Transverse colon (tissue), 4 donors: ENCODE data around the gene LIPI. TPM values are rescaled to one million over a fixed set of nuclear protein-coding genes. Genes with fewer than 3 reads are reported as not detected.
"Not testable (repeated sequence)": the region's sequence is repeated elsewhere in the genome, so short reads cannot be mapped to it uniquely, and the experiment has no call there.

Source experiments
- DNase-seq: peaks from one replicate; pipeline ENCODE4 v3.0.0-alpha.2; 2019
- H3K27ac ChIP-seq, 4 donors: fragments of 200-600 bp; sonication (generic); 2 replicates each; pipeline ENCODE4 v1.5.1; 2016 to 2018; ENCODE audit warnings: inconsistent platforms in 4 of 4
- H3K27me3 ChIP-seq: fragments of 200-600 bp; sonication (generic); 2 replicates; pipeline ENCODE4 v1.5.1; 2017; ENCODE audit warnings: inconsistent platforms
- H3K36me3 ChIP-seq, 4 donors: fragments of 200-600 bp; sonication (generic); 2 replicates each; pipeline ENCODE4 v1.5.1; 2017 to 2019; ENCODE audit warnings: inconsistent platforms in 4 of 4
- H3K4me1 ChIP-seq, 4 donors: fragments of 200-600 bp; sonication (generic); 2 replicates each; pipeline ENCODE4 v1.5.1; 2017 to 2020; ENCODE audit warnings: inconsistent platforms in 4 of 4
- H3K4me3 ChIP-seq, 4 donors: fragments of 200-600 bp; sonication (generic); 1 replicate in 1 of 4; 2 replicates in 3 of 4; pipeline versions ENCODE4 v1.5.1 to v1.6.1; 2017 to 2019; ENCODE audit warnings: inconsistent platforms in 4 of 4
- H3K9me3 ChIP-seq, 2 donors: fragments of 200-600 bp; sonication (generic); 2 replicates each; pipeline ENCODE4 v1.5.1; 2017 to 2019; ENCODE audit warnings: inconsistent platforms in 2 of 2
- CTCF ChIP-seq, 5 experiments: fragments of 200-600 bp in 3 of 5; fragments of 450-650 bp in 2 of 5; sonication (generic) in 3 of 5; IDR thresholded peaks; 1 replicate in 2 of 5; 2 replicates in 3 of 5; pipeline ENCODE4 v1.5.1; 2016 to 2017; ENCODE audit warnings: antibody characterized with exemption in 5 of 5, inconsistent platforms in 3 of 5, mild to moderate bottlenecking in 2 of 5, moderate library complexity in 1 of 5
- EP300 ChIP-seq: sonication (generic); formaldehyde crosslinking; IDR thresholded peaks from one replicate; pipeline ENCODE4 v1.6.1; 2017; ENCODE audit warnings: antibody characterized with exemption, low read depth
- POLR2A ChIP-seq: fragments of 450-650 bp; IDR thresholded peaks from one replicate; pipeline ENCODE4 v1.6.1; 2016; ENCODE audit warnings: antibody characterized with exemption, mild to moderate bottlenecking, moderate library complexity
- POLR2AphosphoS5 ChIP-seq, 3 donors: sonication (generic); formaldehyde crosslinking; IDR thresholded peaks; one replicate each; pipeline ENCODE4 v1.6.1; 2016; ENCODE audit warnings: antibody characterized with exemption in 3 of 3
- WGBS, 2 donors: methylation state at CpG; one replicate each; pipeline ENCODE4 v1.1.5; 2018; ENCODE audit warnings: low coverage in 1 of 2; 5-methylcytosine and 5-hydroxymethylcytosine counted together
- in situ Hi-C, 4 donors: fragments of 200-750 bp; cut with MboI; loops; one replicate each; pipeline versions ENCODE4 v1.15.0 to v1.15.1; 2017; ENCODE audit warnings: low sequenced_read_pairs in 3 of 4, low pct_ligation_motif_present in 1 of 4, low pct_unique_long_range_greater_than_20kb in 1 of 4
- intact Hi-C: fragments of 100-400 bp; cut with DNase I; formaldehyde crosslinking; loops from one replicate; pipeline ENCODE4 v1.15.1; 2023; ENCODE audit warnings: low total_unique reads
- total RNA-seq, 4 donors: library from RNA; depleted of rRNA; stranded (reverse); fragments of >200 nt; gene quantifications; one replicate each; pipeline ENCODE4 v1.1.0, GENCODE V29; 2016

The LIPI gene
- total RNA-seq, 4 donors from 2014 or later: not detected

GRCh38 chr21:14095056-14095455 lies 115.7 kb downstream of the LIPI start:
- intact Hi-C loops (no loop called here), in situ Hi-C loops (no loop called here)
- Histone ChIP-seq H3K4me3 (no peak overlapping the region), H3K27me3 (no peaks in the 10 kb centered on the region), H3K4me1 (no peaks in the 10 kb centered on the region), H3K27ac (no peak overlapping the region), H3K36me3 (no peaks in the 10 kb centered on the region), H3K9me3 (no peaks in the 10 kb centered on the region)
- 68 to 85% methylated on average over 2 of the region's 2 CpGs for WGBS, 2 donors
- DNase-seq: no peak
- TF ChIP-seq POLR2A (no peak), POLR2AphosphoS5 (IDR thresholded peaks at IDR 0.05) (no peak), CTCF (IDR thresholded peaks at IDR 0.05) (no peak), EP300 (no peak)

- 87% methylated on average over 19 of the region's 22 CpGs; no CpG with 5 or more reads in 1 of the 2 donors for WGBS, 2 donors
- in situ Hi-C loops (no loop called here), intact Hi-C loops (no loop called here)
- TF ChIP-seq POLR2A (no peak), EP300 (no peak), CTCF (IDR thresholded peaks at IDR 0.05) (no peak), POLR2AphosphoS5 (IDR thresholded peaks at IDR 0.05) (no peak)
- DNase-seq: no peak
- H3K4me3 ChIP-seq: no peak overlapping the region
- H3K27ac ChIP-seq: no peak overlapping the region
- no peaks in the 10 kb centered on the region for H3K9me3 ChIP-seq
- H3K4me1 ChIP-seq: no peaks in the 10 kb centered on the region
- H3K27me3 ChIP-seq: no peaks in the 10 kb centered on the region
- H3K36me3 ChIP-seq: no peaks in the 10 kb centered on the region
Observed at GRCh38 chr21:14092834-14093560, 117.8 kb downstream of the LIPI start.

GRCh38 chr21:14090184-14090583 lies 120.6 kb downstream of the LIPI start:
- H3K27me3 ChIP-seq, intact Hi-C loops: not testable (repeated sequence)

GRCh38 chr21:14088391-14088790 lies 122.4 kb downstream of the LIPI start:
- 89 to 98% methylated on average over 6 of the region's 6 CpGs for WGBS, 2 donors
- Histone ChIP-seq H3K27me3 (no peaks in the 10 kb centered on the region), H3K9me3 (no peaks in the 10 kb centered on the region), H3K4me3 (no peak overlapping the region), H3K4me1 (no peaks in the 10 kb centered on the region), H3K36me3 (no peaks in the 10 kb centered on the region), H3K27ac (no peak overlapping the region)
- no peak for DNase-seq
- no peak for TF ChIP-seq EP300
- TF ChIP-seq CTCF (IDR thresholded peaks at IDR 0.05): no peak
- TF ChIP-seq POLR2AphosphoS5 (IDR thresholded peaks at IDR 0.05): no peak
- no peak for TF ChIP-seq POLR2A
- intact Hi-C loops: no loop called here
- in situ Hi-C loops: no loop called here

More at GRCh38 chr21:14090184-14090583, 120.6 kb downstream of the LIPI start:
- in situ Hi-C loops, H3K36me3 ChIP-seq, DNase-seq, H3K4me3 ChIP-seq, H3K9me3 ChIP-seq, H3K27ac ChIP-seq, H3K4me1 ChIP-seq: not testable (repeated sequence)

- Histone ChIP-seq H3K27ac (no peak overlapping the region), H3K27me3 (no peaks in the 10 kb centered on the region), H3K4me3 (no peak overlapping the region), H3K4me1 (no peaks in the 10 kb centered on the region), H3K36me3 (no peaks in the 10 kb centered on the region), H3K9me3 (no peaks in the 10 kb centered on the region)
- in situ Hi-C loops: no loop called here
- DNase-seq: no peak
- TF ChIP-seq POLR2A: no peak
- TF ChIP-seq POLR2AphosphoS5 (IDR thresholded peaks at IDR 0.05): no peak
- TF ChIP-seq EP300: no peak
- intact Hi-C loops: no loop called here
Observed at GRCh38 chr21:14086553-14086952, 124.2 kb downstream of the LIPI start.
